ENCODE data around the gene OR1A1.
"Not testable (repeated sequence)": the region's sequence is repeated elsewhere in the genome, so short reads cannot be mapped to it uniquely, and the experiment has no call there.

The OR1A1 gene, protein sequence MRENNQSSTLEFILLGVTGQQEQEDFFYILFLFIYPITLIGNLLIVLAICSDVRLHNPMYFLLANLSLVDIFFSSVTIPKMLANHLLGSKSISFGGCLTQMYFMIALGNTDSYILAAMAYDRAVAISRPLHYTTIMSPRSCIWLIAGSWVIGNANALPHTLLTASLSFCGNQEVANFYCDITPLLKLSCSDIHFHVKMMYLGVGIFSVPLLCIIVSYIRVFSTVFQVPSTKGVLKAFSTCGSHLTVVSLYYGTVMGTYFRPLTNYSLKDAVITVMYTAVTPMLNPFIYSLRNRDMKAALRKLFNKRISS

GRCh38 chr17:3207367-3207766 is at the start of gene OR1A1:
OR1A1 (plus strand) TSS chr17:3207667; CDS start chr17:3215621, 7,954 bp downstream.
- in situ Hi-C loops (cut with MboI; ENCODE audit: low sequenced_read_pairs), result no loop called here

DNA sequence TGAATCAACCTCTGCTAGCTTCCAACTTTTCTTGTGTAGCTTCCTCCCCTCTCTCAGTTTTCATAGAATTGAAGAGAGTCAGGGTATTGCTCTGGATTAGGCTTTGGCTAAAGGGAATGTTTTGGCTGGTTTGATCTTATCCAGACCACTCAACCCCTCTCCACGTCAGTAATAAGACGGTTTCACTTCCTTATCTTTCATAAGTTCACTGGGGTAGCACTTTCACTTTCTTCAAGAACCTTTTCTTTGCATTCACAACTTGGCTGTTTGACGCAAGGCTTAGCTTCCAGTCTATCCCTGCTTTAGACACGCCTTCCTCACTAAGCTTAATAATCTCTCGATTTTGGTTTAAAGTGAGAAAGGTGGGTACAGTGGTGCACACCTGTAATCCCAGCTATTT is 39.9 kb upstream of the OR1A1 start:
- in situ Hi-C loops (cut with MboI; ENCODE audit: low sequenced_read_pairs), result no loop called here

DNA sequence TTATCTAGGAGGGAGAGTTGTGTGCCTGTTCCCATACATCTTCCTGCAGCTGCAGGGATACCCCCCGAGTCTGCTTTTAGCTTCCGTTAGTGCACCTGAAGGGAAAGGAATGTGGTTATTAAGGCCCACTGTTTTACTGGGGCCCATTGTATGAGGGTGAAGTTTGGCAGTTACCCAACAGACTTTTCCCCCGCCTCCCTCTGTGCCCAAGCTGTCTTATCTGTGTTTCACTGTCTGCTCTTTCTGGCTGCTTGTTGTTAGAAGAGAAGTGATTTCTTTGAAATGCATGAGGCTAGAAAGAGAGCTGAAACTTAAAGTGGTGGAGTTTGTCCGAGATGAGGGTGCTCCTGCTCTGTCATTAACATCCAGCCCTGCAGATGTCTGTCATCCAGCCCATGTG is 17.5 kb upstream of the OR1A1 start:
- in situ Hi-C loops (cut with MboI; ENCODE audit: low sequenced_read_pairs), result no loop called here

DNA sequence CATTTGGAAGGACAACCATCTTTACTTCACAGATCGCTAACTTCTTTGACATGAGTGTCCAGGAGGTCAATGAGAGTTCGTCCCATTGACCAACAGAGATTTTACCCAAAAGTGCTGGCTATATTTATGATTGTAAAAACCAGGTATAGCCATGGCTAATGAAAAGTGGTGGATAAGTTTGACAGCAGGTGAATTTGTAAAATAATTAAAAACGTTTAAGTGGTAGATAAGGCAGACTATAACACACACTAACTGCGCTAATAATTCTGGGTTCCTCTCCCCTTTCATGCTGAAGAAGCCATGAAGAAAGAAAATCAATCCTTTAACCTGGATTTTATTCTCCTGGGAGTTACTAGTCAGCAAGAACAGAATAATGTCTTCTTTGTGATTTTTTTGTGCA is 10.2 kb upstream of the OR1A1 start, which contains the start of gene OR1A2:
OR1A2 (plus strand) TSS at position 301 of the 400 bp plus-strand sequence; CDS start at position 301, 0 bp downstream.
- in situ Hi-C loops (cut with MboI; ENCODE audit: low sequenced_read_pairs), result no loop called here

DNA sequence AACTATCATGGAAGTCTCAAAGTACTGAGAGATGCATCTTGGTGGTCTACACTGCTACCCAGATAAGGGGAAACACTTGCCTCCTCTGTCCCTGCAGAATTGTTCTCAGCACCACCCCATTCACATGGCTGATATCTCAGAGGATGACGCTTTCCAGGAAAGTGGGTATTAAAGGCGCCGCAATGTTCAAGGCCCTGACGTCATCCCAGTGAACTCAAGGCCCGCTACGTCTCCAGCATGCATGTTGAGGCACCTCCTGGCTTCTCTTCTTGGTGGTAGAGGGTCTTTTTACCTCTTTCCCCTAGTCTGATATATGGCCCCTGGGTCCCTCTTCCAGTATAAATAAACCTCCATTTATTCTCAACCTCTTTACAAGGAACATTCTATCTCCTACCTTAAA is 1.0 kb downstream of the OR1A1 start:
- in situ Hi-C loops (cut with MboI; ENCODE audit: low sequenced_read_pairs), result no loop called here

- in situ Hi-C loops (cut with MboI; ENCODE audit: low sequenced_read_pairs), result no loop called here
Observed at GRCh38 chr17:3213001-3213400, 5.5 kb downstream of the OR1A1 start.

GRCh38 chr17:3213587-3213986 is 6.1 kb downstream of the OR1A1 start:
- in situ Hi-C loops (cut with MboI; ENCODE audit: low sequenced_read_pairs), result no loop called here

GRCh38 chr17:3219978-3220377 is 12.5 kb downstream of the OR1A1 start:
- in situ Hi-C loops (cut with MboI; ENCODE audit: low sequenced_read_pairs), result not testable (repeated sequence)

GRCh38 chr17:3221850-3222249 is 14.4 kb downstream of the OR1A1 start:
- in situ Hi-C loops (cut with MboI; ENCODE audit: low sequenced_read_pairs), result no loop called here

DNA sequence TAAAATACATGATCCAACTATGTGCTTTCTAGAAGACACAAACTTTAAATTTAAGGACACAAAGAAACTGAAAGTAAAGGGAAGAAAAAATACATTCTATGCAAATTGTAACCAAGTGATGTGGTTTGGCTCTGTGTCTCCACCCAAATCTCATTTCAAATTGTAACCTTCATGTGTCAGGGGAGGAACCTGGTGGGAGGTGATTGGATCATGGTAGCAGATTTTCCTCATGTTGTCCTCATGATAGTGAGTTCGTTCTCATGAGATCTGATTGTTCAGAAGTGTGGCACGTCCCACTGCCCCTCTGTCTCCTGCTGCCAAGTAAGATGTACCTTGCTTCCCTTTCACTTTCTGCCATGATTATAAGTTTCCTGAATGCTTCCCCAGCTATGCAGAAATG is 15.0 kb downstream of the OR1A1 start:
- in situ Hi-C loops (cut with MboI; ENCODE audit: low sequenced_read_pairs), result no loop called here

DNA sequence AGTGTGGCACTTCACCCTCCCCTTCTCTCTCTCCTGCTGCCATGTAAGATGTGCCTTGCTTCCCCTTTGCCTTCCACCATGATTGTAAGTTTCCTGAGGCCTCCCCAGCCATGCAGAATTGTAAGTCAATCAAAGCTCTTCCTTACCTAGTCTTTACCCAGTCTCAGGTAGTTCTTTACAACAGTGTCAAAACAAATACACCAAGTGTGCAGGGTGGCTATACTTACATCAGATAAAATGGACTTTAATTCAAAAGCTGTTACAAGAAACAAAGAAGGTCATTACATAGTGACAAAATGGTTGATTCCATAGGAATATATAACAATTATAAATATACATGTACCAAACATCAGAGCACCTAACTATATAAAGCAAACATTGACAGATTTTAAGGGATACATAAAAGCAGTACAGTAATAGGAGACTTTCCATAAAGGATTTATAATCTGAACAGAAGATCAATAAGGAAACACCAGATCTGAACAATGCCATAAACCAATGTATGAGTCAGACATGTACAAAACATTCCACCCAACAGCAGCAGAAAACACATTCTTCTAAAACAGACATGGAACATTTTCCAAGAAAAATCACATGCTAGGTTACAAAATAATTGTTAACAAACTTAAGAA is 17.4 kb downstream of the OR1A1 start:
- in situ Hi-C loops (cut with MboI; ENCODE audit: low sequenced_read_pairs), result not testable (repeated sequence)

GRCh38 chr17:3232300-3232699 is 24.8 kb downstream of the OR1A1 start:
- in situ Hi-C loops (cut with MboI; ENCODE audit: low sequenced_read_pairs), result not testable (repeated sequence)

DNA sequence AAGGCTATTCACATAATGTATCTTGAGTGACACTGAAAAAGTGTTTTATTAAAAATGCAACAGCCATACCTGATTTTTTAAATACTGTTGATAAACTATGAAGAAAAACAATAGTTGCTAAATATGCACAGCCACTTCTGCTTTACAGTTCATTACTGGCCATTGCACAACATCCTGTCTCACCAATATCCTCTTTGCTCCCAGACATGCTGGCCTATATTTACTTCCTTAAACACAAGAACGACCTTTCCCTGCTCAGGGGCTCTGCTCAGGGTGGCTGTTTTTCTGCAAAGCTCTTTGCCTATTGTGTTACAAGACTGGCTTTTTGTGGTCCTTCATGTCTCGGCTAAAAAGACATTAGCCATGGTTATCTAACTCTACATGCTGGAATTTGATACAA is 31.2 kb downstream of the OR1A1 start:
- in situ Hi-C loops (cut with MboI; ENCODE audit: low sequenced_read_pairs), result not testable (repeated sequence)

- in situ Hi-C loops (cut with MboI; ENCODE audit: low sequenced_read_pairs), result not testable (repeated sequence)
Observed at GRCh38 chr17:3241044-3241443, 33.6 kb downstream of the OR1A1 start.

DNA sequence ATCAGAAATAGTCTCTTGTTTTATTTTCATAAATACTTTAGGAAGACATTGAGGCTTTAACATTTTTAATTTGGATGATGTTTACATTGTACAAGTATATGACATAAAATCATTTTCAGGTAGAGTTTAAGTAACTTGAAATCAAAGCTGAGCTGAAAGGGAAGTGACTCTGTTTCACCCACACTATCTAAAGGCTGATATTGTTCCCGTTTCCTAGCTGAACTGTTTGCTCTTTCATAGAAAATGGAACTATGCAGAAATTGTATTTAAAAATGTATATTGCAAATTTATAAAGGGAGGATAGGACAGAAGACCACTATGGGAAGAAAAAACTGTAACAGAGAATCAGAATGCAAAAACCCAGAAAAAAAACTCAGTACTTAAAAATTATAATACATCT is 37.4 kb downstream of the OR1A1 start:
- in situ Hi-C loops (cut with MboI; ENCODE audit: low sequenced_read_pairs), result not testable (repeated sequence)

DNA sequence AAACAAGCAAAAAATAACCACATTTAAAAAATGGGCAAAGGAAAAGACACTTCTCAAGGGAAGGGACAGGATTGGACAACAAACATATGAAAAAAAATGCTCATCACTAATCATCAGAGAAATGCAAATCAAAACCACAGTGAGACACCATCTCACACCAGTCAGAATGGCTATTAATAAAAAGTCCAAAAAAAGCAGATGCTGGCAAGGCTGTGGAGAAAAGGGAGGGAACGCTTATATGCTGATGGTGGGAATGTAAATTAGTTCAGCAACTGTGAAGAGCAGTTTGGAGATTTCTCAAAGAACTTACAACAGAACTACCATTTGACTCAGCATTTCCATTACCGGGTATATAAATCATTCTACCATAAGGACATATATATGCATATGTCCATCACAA is 41.5 kb downstream of the OR1A1 start:
- in situ Hi-C loops (cut with MboI; ENCODE audit: low sequenced_read_pairs), result not testable (repeated sequence)

DNA sequence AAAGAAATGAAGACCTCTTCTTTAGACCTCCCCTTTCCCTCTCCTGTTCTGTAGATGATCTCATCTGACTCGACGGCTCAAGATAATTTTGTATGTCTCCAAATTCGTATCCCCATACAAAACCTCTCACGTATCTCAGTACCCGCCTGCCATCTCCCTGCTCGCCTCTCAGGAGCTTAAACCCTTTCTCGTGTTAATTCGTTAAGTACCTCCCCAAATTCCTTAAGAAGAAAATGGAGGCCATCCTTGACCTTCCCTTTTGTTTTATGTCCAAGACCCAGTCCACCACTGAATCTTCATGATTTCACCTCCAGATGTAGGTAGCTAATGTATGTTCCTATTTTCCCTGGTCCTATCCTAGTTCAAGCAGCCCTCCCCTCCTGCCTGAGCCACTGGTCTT is 49.1 kb downstream of the OR1A1 start:
- in situ Hi-C loops (cut with MboI; ENCODE audit: low sequenced_read_pairs), result no loop called here

DNA sequence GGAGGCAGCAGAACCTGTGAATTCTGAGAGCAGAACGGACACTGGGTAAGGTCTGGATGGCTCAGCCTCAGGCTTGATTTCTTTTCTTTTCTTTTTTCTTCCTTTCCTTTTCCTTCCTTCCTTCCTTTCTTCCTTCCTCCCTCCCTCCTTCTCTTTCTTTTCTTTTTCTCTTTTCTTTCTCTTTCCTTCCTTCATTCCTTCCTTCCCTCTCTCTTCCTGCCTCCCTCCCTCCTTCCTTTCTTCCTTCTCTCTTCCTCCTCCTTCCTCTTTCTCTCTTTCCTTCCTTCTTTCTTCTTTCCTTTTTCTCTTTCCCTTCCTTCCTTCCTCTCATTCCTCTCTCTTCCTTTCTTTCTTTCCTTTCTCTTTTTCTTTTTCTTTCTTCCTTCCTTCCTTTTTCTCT is 52.7 kb downstream of the OR1A1 start:
- in situ Hi-C loops (cut with MboI; ENCODE audit: low sequenced_read_pairs), result no loop called here

GRCh38 chr17:3260600-3260999 is 53.1 kb downstream of the OR1A1 start:
- in situ Hi-C loops (cut with MboI; ENCODE audit: low sequenced_read_pairs), result no loop called here
